NCI-H1417 (cell line): ENCODE measurements around the gene RHOT1.
"Not testable (repeated sequence)": the region's sequence is repeated elsewhere in the genome, so short reads cannot be mapped to it uniquely, and the experiment has no call there.

Experiments used
- DNase-seq, 3 experiments: peaks; one replicate each; lab custom pipeline; 2025; lab: John Stamatoyannopoulos, UW

The RHOT1 gene

GRCh38 chr17:32124985-32125847 is 17.1 kb upstream of the RHOT1 start:
- DNase-seq = peak in 1 of 3 experiments; percentile 18

GRCh38 chr17:32125848-32126153 is 16.5 kb upstream of the RHOT1 start:
- DNase-seq = no peak

- no peak for DNase-seq
Measured at GRCh38 chr17:32126325-32126724, 16.0 kb upstream of the RHOT1 start.

- DNase-seq = no peak
Measured at GRCh38 chr17:32126746-32127145, 15.6 kb upstream of the RHOT1 start.

GRCh38 chr17:32127158-32127897 is 15.0 kb upstream of the RHOT1 start:
- peak; percentile 43 to 88 (median 87) for DNase-seq

GRCh38 chr17:32128470-32128869 is 13.8 kb upstream of the RHOT1 start:
- not testable (repeated sequence) for DNase-seq

- peak in 1 of 3 experiments; percentile 10 for DNase-seq
Measured at GRCh38 chr17:32135497-32136117, 6.7 kb upstream of the RHOT1 start.

GRCh38 chr17:32136856-32137255 is 5.4 kb upstream of the RHOT1 start:
- no peak for DNase-seq

GRCh38 chr17:32139504-32139903 is 2.8 kb upstream of the RHOT1 start:
- not testable (repeated sequence) for DNase-seq

- peak; percentile 13 to 63 (median 24) for DNase-seq
Measured at GRCh38 chr17:32141258-32141657, 1.0 kb upstream of the RHOT1 start.

GRCh38 chr17:32141679-32142037 is 644 bp upstream of the RHOT1 start:
- no peak for DNase-seq

- peak; percentile 31 to 73 (median 68) for DNase-seq
Measured at GRCh38 chr17:32142857-32143526, 690 bp downstream of the RHOT1 start.

- no peak for DNase-seq
Measured at GRCh38 chr17:32143527-32143870, 1.2 kb downstream of the RHOT1 start.

- DNase-seq = not testable (repeated sequence)
Measured at GRCh38 chr17:32144442-32144841, 2.1 kb downstream of the RHOT1 start.

GRCh38 chr17:32148351-32148750 is 6.0 kb downstream of the RHOT1 start:
- no peak for DNase-seq

- DNase-seq = no peak
Measured at GRCh38 chr17:32150358-32150757, 8.1 kb downstream of the RHOT1 start.

- no peak for DNase-seq
Measured at GRCh38 chr17:32152130-32152529, 9.8 kb downstream of the RHOT1 start.

GRCh38 chr17:32155896-32156295 is 13.6 kb downstream of the RHOT1 start:
- DNase-seq = no peak

GRCh38 chr17:32156656-32157055 is 14.4 kb downstream of the RHOT1 start:
- DNase-seq = peak in 1 of 3 experiments; percentile 24

GRCh38 chr17:32157225-32157624 is 14.9 kb downstream of the RHOT1 start:
- DNase-seq = no peak

- no peak for DNase-seq
Measured at GRCh38 chr17:32158870-32159585, 16.7 kb downstream of the RHOT1 start.
